Mesenchymal stem cell (in vitro differentiated cells and primary cell): ENCODE data around the gene L3HYPDH.
A peak's percentile ranks its signal among the peaks of the same experiment; 100 is the strongest.

Source experiments
- DNase-seq: peaks from one replicate; pipeline ENCODE4 v3.0.0-alpha.2; 2013
- H2AFZ ChIP-seq: one replicate; pipeline ENCODE4 v1.6.1; 2013; ENCODE audit warnings: low read depth, mild to moderate bottlenecking, control low read depth, inconsistent platforms, low read length, moderate library complexity
- H2AK5ac ChIP-seq: 2 replicates; pipeline ENCODE4 v1.6.1; 2013; ENCODE audit warnings: low read length, moderate library complexity, mild to moderate bottlenecking, inconsistent platforms; ENCODE audit not compliant: severe bottlenecking
- H2BK120ac ChIP-seq: one replicate; pipeline ENCODE4 v1.6.1; 2013; ENCODE audit warnings: low read depth, mild to moderate bottlenecking, inconsistent platforms, low read length, moderate library complexity
- H2BK12ac ChIP-seq, 2 experiments: one replicate each; pipeline ENCODE4 v1.6.1; 2013; ENCODE audit warnings: inconsistent platforms in 2 of 2, low read length in 2 of 2, mild to moderate bottlenecking in 2 of 2, moderate library complexity in 2 of 2, control low read depth in 1 of 2
- H2BK15ac ChIP-seq: one replicate; pipeline ENCODE4 v1.6.1; 2013; ENCODE audit warnings: mild to moderate bottlenecking, low read depth, inconsistent platforms; ENCODE audit not compliant: poor library complexity, severe bottlenecking
- H2BK5ac ChIP-seq: 2 replicates; pipeline ENCODE4 v1.6.1; 2013; ENCODE audit warnings: low read depth, mild to moderate bottlenecking, low read length, control low read depth, inconsistent platforms; ENCODE audit not compliant: poor library complexity, severe bottlenecking
- H3K14ac ChIP-seq, 2 experiments: one replicate each; pipeline ENCODE4 v1.6.1; 2013; ENCODE audit warnings: inconsistent platforms in 2 of 2, low read length in 2 of 2, control low read depth in 1 of 2, mild to moderate bottlenecking in 1 of 2, moderate library complexity in 1 of 2
- H3K18ac ChIP-seq, 2 experiments: one replicate each; pipeline ENCODE4 v1.6.1; 2013; ENCODE audit warnings: inconsistent platforms in 2 of 2, low read length in 2 of 2, control low read depth in 1 of 2, low read depth in 1 of 2, mild to moderate bottlenecking in 1 of 2
- H3K23ac ChIP-seq, 2 experiments: one replicate each; pipeline ENCODE4 v1.6.1; 2013; ENCODE audit warnings: inconsistent platforms in 2 of 2, low read length in 2 of 2, mild to moderate bottlenecking in 2 of 2, moderate library complexity in 2 of 2, control low read depth in 1 of 2
- H3K27ac ChIP-seq: 2 replicates; pipeline ENCODE4 v1.5.1; 2013; ENCODE audit warnings: mild to moderate bottlenecking, moderate library complexity, low read length, control low read depth, inconsistent platforms; ENCODE audit not compliant: poor library complexity, severe bottlenecking
- H3K27me3 ChIP-seq, 2 experiments: 2 replicates each; pipeline versions ENCODE4 v1.6.1 to v1.7.0; 2013; ENCODE audit warnings: low read length in 2 of 2, mild to moderate bottlenecking in 2 of 2, moderate library complexity in 2 of 2, control low read depth in 1 of 2, inconsistent platforms in 1 of 2; ENCODE audit not compliant: control insufficient read depth in 1 of 2, insufficient read depth in 1 of 2
- H3K36me3 ChIP-seq, 2 experiments: 2 replicates each; pipeline versions ENCODE4 v1.6.1 to v1.7.0; 2013; ENCODE audit warnings: low read length in 2 of 2, control low read depth in 1 of 2, inconsistent platforms in 1 of 2, low read depth in 1 of 2, mild to moderate bottlenecking in 1 of 2; ENCODE audit not compliant: insufficient read depth in 2 of 2, control insufficient read depth in 1 of 2
- H3K4ac ChIP-seq, 2 experiments: one replicate each; pipeline ENCODE4 v1.6.1; 2013; ENCODE audit warnings: inconsistent platforms in 2 of 2, low read length in 2 of 2, mild to moderate bottlenecking in 2 of 2, moderate library complexity in 2 of 2, control low read depth in 1 of 2, low read depth in 1 of 2
- H3K4me1 ChIP-seq: 2 replicates; pipeline ENCODE4 v1.6.1; 2013; ENCODE audit warnings: low read depth, low read length, control low read depth; ENCODE audit not compliant: control insufficient read depth, insufficient read depth
- H3K4me2 ChIP-seq: 2 replicates; pipeline ENCODE4 v1.6.1; 2013; ENCODE audit warnings: low read length, mild to moderate bottlenecking, inconsistent platforms; ENCODE audit not compliant: poor library complexity, severe bottlenecking
- H3K4me3 ChIP-seq, 2 experiments: 2 replicates each; pipeline versions ENCODE4 v1.5.1 to v1.7.0; 2013; ENCODE audit warnings: low read length in 2 of 2, mild to moderate bottlenecking in 2 of 2, control low read depth in 1 of 2, low read depth in 1 of 2; ENCODE audit not compliant: insufficient read depth in 1 of 2
- H3K79me1 ChIP-seq: replicated peaks from 2 replicates; pipeline ENCODE4 v1.6.1; 2013; ENCODE audit warnings: mild to moderate bottlenecking, control low read depth, low read length, inconsistent platforms; ENCODE audit not compliant: poor library complexity, severe bottlenecking
- H3K9ac ChIP-seq: 2 replicates; pipeline ENCODE4 v1.7.0; 2013; ENCODE audit warnings: mild to moderate bottlenecking, low read length, moderate library complexity
- H3K9me3 ChIP-seq: 2 replicates; pipeline ENCODE4 v1.7.0; 2013; ENCODE audit warnings: mild to moderate bottlenecking, low read length; ENCODE audit not compliant: control insufficient read depth
- H4K8ac ChIP-seq: one replicate; pipeline ENCODE4 v1.6.1; 2013; ENCODE audit warnings: inconsistent platforms, mild to moderate bottlenecking, low read length, moderate library complexity
- H4K91ac ChIP-seq: one replicate; pipeline ENCODE4 v1.6.1; 2013; ENCODE audit warnings: mild to moderate bottlenecking, low read length, inconsistent platforms
- WGBS: methylation state at CpG from one replicate; pipeline ENCODE4 v1.1.7; 2013; ENCODE audit warnings: mixed read lengths; 5-methylcytosine and 5-hydroxymethylcytosine counted together

Gene L3HYPDH

DNA sequence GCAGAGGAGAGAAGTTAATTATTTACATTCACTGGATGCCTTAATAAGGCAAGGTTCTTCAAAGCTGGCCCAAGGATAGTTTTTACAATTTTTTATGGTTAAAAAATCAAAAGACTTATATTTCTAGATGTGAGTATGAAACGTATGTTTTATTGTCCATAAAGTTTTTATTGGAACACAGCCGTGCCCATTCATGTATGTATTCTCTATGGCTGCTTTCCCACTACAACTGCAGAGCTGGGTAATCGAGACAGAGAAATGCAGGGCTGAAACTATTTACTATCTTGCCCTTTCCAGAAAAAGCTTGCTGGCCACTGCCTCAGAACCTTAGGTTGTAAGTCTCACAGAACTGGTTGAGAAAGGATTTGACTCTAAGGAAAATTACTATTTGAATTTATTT, 16.5 kb upstream of the L3HYPDH start:
- Histone ChIP-seq H3K27me3 (no peaks in the 10 kb centered on the region), H2AK5ac (no peak overlapping the region), H2BK12ac (no peak overlapping the region), H3K9ac (no peak overlapping the region), H3K4me2 (no peak overlapping the region), H3K27ac (no peak overlapping the region), H2BK15ac (no peak overlapping the region), H3K14ac (no peak overlapping the region), H3K4ac (no peak overlapping the region), H3K18ac (no peak overlapping the region), H3K36me3 (peaks cover 0 to 66% of the 10 kb centered on the region in 2 experiments), H4K8ac (no peak overlapping the region), H3K79me1 (peaks cover 7% of the 10 kb centered on the region), H3K9me3 (no peaks in the 10 kb centered on the region), H3K4me1 (no peaks in the 10 kb centered on the region), H2BK5ac (no peak overlapping the region), H3K4me3 (no peak overlapping the region), H4K91ac (no peak overlapping the region), H3K23ac (no peak overlapping the region), H2BK120ac (no peak overlapping the region), H2AFZ (no peak overlapping the region)
- 96% methylated on average over 3 of the region's 3 CpGs for WGBS
- DNase-seq, result no peak

DNA sequence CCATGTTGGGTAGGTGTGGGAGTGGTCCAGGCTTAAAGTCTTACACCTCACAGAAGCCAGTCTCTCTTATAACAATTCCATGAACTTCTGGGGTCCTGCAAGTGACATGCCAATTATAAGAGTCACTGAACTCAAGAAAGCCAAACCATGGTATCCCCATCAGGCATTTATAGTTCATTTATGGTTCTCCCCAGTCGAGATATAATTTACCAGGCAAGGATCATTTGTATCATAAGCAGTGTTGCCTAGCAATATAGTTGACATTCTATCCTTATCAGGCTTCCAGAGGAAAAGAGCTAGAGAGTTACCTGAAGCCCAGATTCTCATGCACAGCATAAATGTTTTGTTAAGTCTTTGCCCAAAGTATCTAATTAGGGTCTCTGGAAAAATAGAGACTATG, 8.2 kb upstream of the L3HYPDH start:
- no CpG with 5 or more reads among the region's 1 CpG for WGBS
- H3K18ac ChIP-seq, result no peak overlapping the region

DNA sequence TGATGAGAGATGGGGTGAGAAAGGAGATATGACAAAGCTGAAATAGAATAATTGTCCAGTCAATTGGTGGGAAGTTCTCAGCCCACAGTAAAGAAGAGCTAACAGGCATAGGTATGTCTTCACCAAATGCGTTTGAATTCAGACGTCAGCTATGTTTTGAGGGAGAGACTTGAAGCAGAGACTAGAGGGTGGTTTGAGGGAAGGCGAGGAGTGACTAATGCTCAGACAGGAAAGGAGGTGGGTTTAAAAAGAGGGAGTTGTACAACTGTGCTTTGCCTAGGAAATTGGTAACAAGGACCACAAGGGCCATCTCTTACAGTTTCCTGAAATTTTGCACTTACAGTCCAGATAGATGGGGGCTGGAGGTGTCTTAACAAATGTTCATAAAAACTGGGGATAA, 6.5 kb upstream of the L3HYPDH start:
- Histone ChIP-seq H3K27ac (no peak overlapping the region), H3K9me3 (no peaks in the 10 kb centered on the region), H3K4me3 (no peak overlapping the region), H2BK5ac (no peak overlapping the region), H3K36me3 (peaks cover 13 to 83% of the 10 kb centered on the region in 2 experiments), H2BK120ac (no peak overlapping the region), H3K4me2 (no peak overlapping the region), H3K4ac (no peak overlapping the region), H3K14ac (no peak overlapping the region), H3K27me3 (no peaks in the 10 kb centered on the region), H2AK5ac (no peak overlapping the region), H3K23ac (no peak overlapping the region), H4K8ac (no peak overlapping the region), H3K4me1 (no peaks in the 10 kb centered on the region), H2AFZ (no peak overlapping the region), H4K91ac (no peak overlapping the region), H3K9ac (no peak overlapping the region), H2BK12ac (no peak overlapping the region), H3K79me1 (peaks cover 24% of the 10 kb centered on the region), H3K18ac (no peak overlapping the region), H2BK15ac (no peak overlapping the region)
- no peak for DNase-seq
- whole genome bisulfite sequencing, result 87% methylated on average over 3 of the region's 3 CpGs

More for the DNA sequence above, 8.2 kb upstream of the L3HYPDH start:
- Histone ChIP-seq H2AK5ac (no peak overlapping the region), H2BK15ac (no peak overlapping the region), H3K79me1 (peaks cover 26% of the 10 kb centered on the region), H3K36me3 (peaks cover 13 to 92% of the 10 kb centered on the region in 2 experiments), H2BK120ac (no peak overlapping the region), H4K91ac (no peak overlapping the region), H3K9me3 (no peaks in the 10 kb centered on the region), H3K4me3 (no peak overlapping the region), H3K14ac (no peak overlapping the region), H4K8ac (no peak overlapping the region), H2AFZ (no peak overlapping the region), H3K4me2 (no peak overlapping the region), H3K9ac (no peak overlapping the region), H3K27ac (no peak overlapping the region), H3K27me3 (no peaks in the 10 kb centered on the region), H3K4ac (no peak overlapping the region), H2BK5ac (no peak overlapping the region), H3K23ac (no peak overlapping the region), H3K4me1 (no peaks in the 10 kb centered on the region), H2BK12ac (no peak overlapping the region)
- DNase-seq, result no peak

DNA sequence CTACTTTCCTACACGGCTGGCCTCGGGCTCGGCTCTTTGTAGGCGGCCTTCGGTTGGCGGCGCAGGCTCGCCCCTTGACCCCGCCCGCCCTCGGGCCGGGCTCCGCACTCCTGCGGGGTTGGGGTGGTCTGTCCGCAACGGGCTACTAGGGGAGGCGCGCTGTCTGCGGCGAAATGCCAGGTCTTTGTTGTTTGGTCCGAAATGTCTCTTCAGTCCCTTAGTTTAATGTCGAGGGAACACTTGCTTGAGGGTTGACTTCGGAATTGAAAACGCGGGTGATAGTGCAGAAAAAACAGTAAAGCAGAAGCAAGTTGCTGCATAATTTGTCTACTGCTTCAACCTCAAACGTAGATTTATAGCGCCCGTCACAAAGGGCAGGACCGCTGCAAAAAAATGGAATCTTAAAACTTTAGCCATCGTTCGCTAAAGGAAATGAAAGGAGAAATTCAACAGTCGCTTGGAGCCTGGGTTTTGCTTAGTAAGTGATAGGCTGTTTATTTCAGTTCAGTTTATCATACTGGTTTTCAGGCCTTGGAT, 499 bp upstream of the L3HYPDH start:
- Histone ChIP-seq H3K4me2 (peak overlapping the region; percentile 53), H2AFZ (peak overlapping the region; percentile 66), H3K4ac (peak overlapping the region in 1 of 2 experiments; percentile 83), H2BK120ac (peak overlapping the region; percentile 98), H3K18ac (peak overlapping the region; percentile 94 to 97), H3K23ac (no peak overlapping the region), H3K14ac (no peak overlapping the region), H3K4me1 (peaks cover 6% of the 10 kb centered on the region), H3K4me3 (peak overlapping the region; percentile 93), H3K9me3 (no peaks in the 10 kb centered on the region), H2BK15ac (peak overlapping the region; percentile 100), H2BK12ac (no peak overlapping the region), H3K36me3 (peaks cover 2 to 35% of the 10 kb centered on the region in 2 experiments), H2AK5ac (no peak overlapping the region), H4K8ac (peak overlapping the region; percentile 59), H4K91ac (peak overlapping the region; percentile 18), H2BK5ac (peak overlapping the region; percentile 68), H3K27me3 (no peaks in the 10 kb centered on the region), H3K27ac (peak overlapping the region; percentile 93), H3K79me1 (peaks cover 4% of the 10 kb centered on the region), H3K9ac (peak overlapping the region; percentile 97)
- WGBS, result under 1% methylated on average over 32 of the region's 32 CpGs
- DNase-seq, result no peak
